HK-2 (cell line): ENCODE data around the gene NME4.
A peak's percentile ranks its signal among the peaks of the same experiment; 100 is the strongest.

ENCODE experiments used
- DNase-seq: peaks from one replicate; pipeline ENCODE4 v3.0.0-alpha.2; 2018; ENCODE audit not compliant: unreplicated experiment

The NME4 gene

DNA sequence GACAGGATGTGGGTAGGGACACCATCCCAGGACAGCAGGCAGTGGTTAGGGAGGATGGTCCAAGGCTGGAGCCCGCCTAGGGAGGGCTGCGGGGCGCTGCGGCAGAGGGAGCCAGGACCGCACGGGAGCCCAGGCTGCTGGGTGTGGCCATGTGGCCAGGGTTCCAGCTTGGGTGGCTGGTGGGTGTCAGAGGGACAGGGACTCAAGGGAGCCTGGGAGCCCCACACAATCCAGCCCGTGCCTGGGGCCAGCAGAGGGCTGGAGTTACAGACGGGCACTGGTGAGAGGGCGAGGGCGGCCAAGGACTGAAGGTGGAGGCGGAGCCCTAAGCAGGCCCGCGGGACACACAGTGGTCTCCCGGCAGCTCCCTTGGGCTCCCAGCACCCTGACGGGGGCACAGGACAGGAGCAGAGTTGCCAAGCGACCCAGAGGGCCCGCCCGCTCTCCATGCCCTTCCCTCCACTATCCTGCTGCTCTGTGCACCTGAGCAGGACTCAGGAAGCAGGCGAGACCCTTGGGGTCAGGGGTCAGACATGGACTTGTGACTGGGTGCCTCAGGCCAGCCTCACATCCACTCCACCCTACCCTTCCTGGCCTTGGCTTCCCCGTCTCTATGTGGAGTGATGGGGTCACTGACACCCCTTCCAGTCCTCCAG lies 33.8 kb upstream of the NME4 start:
- DNase-seq = no peak

DNA sequence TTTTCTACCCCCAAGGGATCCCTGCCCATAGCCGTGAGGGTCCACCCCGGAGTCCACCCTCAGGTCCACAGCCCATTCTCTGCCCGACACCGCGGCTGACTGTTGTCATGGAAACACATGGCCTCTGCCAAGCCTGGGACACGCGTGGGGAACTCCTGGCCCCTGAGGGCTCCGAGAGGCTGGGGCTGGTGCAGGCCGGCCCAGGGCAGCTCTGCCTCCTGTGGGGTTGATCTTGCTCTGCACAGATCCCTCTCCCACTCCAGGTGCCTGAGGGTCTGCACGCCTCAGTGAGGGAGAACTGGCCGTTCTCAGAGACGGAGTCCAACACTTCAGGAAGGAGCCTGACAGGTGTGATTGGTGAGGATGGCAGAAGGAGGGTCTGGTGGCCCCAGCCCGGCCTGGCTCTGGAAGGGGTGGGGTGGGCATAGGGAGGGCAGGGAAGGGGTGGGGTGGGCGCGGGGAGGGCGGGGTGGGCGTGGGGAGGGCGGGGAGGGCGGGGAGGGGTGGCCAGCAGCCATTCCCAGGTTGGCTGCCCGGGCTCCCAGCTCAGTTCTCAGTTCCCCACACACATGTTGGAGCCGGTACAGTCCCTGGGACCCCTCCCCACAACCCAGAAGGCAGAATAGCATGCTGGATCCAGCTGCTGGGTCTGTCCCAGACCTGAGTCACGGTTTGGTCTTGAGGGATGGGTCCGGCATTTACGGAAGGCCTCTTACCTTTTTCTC lies 33.1 kb upstream of the NME4 start:
- no peak for DNase-seq

DNA sequence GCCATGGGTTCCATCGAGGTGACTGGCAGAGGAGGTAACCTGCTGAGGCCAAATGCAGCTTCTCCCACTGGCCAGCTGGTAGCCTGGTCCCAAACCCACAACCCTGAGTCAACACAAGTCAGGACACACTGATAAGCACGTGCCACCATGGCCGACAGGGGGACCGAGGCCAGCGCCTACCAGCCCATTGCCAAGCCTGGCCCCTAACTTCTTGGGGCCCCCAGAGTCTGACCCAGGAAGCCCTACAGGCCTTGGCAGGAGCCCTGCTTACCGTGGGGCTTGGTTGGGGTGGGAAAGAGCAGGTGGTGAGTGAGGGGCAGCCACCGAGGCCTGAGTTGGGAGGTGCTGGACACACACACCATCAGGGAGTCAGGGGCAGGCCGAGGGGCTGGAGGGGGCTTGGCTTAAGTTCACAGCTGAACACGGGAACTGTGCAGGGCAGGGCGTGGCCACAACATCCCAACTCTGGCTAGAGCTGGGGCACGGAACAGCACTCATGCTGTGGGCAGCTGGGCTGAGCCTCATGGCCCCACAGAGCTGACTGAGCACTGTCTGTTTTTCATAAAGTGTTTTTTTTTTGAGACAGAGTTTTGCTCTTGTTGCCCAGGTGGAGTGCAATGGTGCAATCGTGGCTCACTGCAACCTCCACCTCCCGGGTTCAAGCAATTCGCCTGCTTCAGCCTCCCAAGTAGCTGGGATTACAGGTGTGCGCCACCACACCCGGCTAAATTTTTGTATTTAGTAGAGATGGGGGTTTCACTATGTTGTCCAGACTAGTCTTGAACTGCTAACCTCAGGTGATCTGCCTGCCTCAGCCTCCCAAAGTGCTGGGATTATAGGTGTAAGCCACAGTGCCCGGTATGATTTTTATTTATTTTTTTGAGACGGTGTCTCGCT lies 32.2 kb upstream of the NME4 start:
- DNase-seq = no peak

DNA sequence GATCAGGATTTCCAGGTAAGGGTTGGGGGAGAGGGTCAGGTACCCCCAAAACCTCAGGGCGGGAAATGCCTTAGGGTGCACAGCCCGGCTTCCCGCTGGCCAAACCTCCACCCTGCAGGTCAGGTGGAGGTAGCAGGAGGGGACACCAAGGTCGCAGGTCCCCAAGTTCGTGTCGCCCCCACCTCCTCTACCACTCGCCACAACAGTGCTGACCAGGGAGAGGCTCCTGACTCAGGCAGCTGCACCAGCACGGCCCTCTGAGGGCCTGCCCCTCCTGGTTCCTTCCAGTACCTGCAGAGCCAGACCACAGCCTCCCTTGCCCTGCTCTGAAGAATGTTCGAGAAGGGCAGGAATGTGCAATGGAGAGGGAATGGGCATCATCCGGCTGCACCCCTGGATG lies 30.5 kb upstream of the NME4 start:
- no peak for DNase-seq

DNA sequence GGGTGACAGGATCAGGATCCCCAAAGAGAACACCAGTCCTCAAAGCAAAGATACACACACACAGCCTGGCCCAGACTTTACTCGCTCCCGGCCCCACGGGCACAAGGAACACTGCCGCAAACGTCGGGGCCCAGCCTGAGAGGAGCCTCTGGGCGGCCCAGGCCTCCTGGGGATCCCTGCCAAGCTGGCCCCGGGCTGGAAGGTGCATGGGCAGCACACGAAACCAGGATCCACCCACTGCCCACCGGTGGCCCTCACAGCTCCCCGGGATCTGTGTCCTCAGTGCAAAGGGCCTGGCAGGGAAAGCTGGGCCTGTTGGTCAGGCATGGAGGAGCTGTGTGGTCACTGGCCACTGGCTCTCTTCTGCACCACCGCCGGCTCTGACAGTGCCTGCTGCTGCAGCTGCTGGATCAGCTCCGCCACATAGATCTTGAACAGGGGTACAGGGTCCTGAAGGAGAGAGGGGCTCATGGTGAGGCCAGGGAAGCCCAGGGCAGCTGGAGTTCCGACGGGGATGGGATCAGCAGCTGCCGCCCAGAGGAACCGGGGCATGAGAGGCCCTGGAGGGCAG lies 29.6 kb upstream of the NME4 start:
- DNase-seq = no peak

DNA sequence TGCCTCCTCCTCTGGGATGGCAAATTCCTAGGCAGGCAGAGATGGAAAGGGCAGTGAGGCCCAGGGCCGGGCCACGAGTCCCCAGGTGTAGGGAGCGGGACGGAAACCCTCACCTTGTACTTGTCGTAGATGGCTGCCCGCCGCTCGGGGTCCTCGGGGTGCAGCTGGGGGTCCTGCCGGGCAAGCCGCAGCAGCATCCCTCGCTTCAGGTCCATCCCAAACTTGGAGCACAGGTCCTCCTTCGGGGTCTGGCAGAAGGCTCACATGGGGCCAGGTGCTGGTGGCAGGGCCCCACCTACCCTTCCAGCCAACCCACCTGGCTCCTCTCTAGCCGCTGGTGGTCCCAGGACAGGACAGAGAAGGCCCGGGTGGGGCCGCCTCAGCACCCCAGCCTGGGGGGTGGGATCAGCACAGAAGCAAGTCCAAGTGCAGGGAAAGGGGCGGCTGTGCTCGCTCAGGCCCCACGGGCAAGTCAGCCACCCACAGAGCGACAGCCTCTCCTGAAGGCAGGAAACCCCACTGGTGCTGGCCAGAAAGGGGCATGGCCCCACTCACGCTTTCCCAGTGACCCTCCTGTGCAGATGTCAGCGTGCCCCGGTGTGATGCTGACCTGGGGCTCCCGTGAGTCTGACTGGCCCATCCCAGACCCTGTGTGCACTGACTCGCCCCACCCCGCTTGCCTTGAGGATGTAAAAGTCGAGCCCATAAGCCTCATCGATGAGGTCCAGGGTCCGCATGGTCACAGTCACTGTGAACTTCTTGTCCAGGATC lies 28.4 kb upstream of the NME4 start:
- DNase-seq = no peak

DNA sequence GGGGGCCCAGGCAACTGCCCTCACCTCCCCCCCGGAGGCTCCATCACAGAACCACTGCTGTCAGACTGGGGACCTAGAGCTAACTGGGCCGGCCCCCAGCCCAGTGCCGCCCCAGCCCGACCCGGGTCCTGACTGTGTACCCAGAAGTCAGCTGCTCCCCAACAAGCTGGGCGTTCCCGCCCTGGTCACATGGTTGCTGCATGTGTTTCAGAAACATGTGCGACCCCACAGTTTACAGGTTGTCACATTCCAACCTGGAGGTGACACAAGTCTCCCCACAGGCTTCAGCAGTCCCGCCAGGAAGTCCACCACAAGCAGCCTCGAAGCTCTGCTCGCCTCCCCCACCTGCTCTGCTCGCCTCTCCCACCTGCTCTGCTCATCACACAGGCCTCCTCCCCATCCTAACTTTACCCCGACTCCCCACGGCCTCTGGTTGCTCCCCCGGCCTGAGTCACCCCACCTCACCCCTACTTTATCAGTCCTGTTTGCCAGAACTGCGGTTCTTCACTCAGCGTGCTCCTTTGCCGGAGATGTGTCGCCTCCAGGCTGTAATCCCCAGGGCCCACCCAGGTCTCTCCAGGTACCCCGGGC lies 27.6 kb upstream of the NME4 start:
- no peak for DNase-seq

DNA sequence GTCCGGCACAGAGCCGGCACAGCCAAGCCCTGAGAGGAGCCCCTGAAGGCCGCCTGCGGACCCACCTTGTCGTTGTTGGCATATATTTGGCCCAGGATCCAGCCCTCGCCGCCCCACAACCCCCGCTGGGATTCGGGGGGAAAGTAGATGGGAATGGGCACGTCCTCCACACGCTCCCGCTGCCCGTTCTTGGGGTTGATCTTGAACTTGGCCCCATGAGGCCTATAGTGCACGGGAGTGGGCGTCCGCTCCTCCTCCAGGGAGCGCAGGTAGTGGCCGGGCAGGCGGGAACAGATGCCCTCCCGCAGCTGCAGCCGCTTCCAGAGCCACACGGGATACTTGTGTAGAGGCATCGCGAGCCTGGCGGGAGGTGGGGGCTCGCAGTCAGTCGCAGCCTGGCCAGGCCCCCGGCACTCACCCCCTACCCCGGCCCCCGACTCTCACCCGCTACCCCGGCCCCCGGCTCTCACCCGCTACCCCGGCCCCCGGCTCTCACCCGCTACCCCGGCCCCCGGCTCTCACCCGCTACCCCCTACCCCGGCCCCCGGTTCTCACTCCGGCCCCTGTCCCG lies 27.0 kb upstream of the NME4 start:
- no peak for DNase-seq

DNA sequence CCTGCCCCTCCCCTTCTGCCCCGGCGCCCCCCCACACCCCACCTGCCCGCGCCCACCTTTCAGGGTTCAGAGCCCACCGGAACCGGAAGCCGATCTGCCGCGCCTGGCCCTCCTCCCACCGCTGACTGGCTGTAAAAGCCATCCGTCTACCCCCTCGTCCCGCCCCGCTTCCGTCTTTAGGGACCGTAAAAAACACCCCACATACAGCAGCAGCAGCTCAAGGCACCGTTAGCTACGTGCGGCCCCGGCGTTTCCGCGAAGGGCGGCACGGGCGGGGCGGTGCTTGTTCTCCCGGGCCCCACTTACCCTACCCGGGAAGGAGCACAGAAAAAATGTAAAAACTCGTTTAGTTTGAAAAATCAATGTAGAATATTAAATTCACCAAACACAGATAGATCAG lies 26.6 kb upstream of the NME4 start, which contains the start of gene MRPL28:
Gene MRPL28 (minus strand): TSS at position 96 of the 400 bp plus-strand sequence. CDS start 320 bp downstream, outside the sequence.
- peak; percentile 90 for DNase-seq

DNA sequence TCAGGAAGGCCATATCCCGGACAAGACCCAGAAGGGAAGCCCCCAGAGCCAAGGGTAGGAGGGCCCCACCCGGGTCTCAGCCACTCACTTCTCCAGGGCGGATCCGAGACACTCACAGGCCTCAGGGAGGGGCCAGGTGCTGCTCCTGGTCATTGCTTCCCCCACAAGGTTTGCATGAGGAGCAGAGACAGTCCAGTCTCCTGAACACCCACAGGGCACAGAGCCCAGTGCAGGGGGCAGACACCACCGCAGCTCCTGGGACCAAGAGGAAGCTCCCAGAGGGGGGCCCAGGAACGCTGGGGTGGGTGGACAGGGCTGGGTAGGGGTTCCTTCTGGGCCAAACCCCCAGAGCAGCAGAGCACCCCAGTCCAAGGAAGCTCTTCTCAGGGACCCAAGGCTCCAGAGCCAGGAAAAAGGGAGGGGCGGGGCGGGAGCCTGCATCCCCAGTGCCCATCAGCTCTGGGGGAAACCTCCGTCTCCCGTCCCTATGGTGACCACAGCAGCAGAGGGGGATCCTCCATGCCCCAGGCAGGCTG lies 26.0 kb upstream of the NME4 start:
- peak; percentile 29 for DNase-seq

DNA sequence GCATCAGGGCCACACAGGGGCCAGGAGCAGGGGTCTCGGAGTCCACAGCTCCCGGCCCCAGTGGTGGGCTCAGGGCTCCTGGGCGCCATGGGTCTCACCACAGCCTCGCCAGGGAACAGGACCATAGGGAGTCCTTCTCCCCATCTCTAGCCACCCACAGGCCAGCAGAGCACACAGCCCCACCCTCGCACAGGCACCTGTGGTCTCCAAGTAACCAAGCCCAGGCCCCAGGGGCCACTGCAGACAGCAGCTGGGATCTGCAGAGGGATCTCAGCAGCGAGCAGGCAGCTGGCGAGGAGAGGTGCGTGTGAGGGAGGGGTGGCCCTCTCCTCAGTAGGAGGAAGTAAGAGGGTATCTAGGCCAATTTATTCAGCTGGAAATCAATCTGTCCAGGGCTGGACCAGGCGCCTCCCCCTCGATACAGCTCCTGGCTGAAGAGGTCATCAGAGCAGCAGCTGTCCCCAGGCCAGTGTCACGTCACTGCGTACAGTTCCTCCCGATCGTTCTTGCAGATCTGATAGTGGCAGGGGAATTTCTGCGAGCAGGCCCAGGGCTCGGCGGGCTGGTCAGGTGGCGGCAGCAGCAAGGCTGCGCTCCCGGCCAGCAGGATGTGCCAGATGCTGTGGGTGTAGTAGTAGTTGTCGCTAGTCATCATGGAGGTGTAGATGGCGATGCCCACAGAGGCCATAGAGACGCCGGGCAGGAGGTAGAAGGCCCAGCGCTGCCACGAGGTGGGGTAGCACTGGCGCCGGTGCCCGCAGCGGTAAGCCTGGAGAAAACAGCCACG lies 25.3 kb upstream of the NME4 start:
- DNase-seq = no peak

DNA sequence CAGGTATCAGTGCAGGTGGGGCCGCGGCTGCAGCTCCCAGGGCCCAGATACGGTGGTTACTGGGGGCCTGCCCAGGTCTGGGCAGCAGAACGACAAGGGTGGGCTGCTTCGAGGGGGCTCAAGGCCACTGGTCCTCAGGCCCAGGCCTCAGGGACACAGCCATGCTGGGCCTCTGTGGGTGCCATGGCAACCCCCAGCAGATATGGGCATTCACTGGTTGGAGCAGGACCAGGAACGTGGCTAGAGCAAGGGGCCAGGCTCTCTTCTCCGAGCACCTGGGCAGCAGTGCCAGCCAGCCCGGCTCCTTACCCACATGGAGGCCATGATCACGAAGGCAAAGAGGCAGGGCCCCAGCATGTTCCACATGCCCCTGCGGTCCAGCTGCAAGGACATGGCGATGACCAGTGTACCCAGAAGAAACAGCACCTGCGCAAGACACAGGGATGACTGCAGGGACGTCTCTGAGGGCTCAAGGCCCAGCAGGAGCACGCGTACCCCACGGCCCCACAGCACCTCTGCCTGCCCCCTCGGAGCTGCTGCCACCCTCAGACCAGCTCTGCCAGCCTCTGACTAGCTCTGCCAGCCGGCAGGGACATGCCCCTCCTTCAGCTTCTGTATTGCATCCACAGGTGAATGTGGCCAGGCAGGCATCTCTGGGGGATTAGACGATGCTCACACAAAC lies 24.6 kb upstream of the NME4 start:
- DNase-seq = no peak

DNA sequence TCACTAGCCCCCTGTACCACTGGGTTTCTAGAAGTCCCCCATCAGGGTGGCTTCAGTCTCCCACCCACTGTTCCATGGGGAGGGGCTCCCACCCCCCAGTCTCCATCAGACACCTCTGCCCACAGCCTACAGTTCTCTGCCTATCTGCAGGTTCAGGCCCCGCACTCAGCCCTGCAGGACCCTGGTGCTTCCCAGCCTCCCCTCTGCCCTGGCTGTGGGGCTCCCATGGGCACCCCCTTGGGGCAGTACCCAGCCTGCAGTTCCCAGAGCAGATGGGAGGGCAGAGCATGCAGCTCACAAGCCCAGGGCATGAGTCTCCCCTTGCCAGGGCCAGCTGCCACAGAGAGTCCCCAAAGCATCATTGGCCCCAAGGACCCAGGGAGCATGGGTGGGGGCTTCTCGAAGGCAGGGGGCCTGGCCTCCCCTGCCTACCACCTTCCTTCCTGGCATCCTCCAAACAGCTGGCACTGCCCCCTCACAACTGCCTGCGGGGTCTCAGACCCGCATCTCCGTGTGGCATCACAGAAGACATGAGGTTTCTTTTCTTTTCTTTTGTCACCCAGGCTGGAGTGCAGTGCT lies 23.9 kb upstream of the NME4 start:
- no peak for DNase-seq

DNA sequence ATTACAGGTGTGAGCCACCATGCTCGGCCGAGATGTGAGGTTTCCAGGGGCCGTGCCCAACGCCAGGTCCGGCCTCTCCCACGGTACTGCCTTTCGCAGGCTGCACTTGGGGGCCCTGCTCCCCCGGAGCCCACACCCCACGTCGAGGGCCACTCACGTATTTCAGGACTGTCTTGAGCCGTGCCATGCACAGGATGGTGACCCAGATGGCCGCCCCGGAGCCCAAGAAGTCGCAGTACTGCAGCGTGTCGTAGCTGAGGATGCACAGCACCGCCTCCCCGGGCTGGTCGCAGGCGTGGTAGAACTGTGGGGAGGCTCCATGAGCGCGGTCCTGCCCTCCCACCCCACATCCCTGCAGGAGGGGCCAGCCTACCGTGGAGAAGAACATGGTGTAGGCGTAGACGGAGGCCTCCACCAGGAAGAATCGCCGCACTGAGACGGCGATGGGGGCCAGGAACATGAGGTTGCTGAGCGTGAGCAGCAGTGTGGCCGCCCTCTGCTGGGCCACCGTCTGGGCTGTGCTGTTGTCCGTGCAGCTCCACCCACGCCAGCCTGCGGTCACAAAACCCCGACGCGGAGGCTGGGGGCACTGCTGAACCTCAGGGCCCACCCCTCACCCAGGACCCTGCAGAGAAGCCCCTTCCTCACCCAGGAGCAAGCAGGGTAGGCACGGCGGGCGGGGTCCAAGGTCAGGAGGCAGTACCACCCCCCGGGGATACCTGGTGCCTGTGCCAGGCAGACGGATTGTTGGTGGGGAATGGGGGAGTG lies 23.0 kb upstream of the NME4 start:
- DNase-seq = no peak

DNA sequence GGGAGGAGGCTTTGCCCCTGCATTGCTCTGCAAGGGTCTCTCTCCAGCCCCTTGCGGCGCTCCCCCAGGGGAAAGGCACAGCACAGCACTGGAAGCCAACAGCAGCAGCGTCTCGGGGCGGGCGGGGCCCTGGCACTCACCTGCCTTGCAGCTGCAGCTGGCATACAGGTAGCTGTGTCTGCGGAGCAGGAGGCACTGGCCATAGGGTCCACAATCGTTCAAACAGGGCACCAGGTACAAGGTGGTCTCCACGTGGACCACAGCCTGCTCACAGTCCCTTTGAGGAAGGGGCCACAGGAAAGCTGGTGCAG lies 22.4 kb upstream of the NME4 start:
- no peak for DNase-seq

DNA sequence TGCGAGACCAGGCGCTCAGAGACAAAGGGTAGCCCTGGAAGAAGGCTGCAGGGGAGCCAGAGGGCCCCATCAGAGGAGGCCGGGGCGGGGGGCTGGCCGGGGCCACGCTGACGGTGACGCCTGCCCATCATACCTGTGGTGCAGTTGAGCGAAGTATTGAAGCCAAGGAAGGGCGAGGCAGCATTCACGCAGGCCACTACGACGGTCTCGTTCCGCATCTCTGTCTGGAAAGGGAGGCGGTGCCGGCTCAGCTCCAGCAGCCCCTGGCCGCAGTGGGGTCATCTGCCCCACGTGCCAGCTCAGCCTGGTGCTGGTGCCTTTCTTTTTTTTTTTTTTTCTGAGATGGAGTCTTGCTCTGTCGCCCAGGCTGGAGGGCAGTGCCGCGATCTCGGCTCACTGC lies 21.8 kb upstream of the NME4 start:
- no peak for DNase-seq

DNA sequence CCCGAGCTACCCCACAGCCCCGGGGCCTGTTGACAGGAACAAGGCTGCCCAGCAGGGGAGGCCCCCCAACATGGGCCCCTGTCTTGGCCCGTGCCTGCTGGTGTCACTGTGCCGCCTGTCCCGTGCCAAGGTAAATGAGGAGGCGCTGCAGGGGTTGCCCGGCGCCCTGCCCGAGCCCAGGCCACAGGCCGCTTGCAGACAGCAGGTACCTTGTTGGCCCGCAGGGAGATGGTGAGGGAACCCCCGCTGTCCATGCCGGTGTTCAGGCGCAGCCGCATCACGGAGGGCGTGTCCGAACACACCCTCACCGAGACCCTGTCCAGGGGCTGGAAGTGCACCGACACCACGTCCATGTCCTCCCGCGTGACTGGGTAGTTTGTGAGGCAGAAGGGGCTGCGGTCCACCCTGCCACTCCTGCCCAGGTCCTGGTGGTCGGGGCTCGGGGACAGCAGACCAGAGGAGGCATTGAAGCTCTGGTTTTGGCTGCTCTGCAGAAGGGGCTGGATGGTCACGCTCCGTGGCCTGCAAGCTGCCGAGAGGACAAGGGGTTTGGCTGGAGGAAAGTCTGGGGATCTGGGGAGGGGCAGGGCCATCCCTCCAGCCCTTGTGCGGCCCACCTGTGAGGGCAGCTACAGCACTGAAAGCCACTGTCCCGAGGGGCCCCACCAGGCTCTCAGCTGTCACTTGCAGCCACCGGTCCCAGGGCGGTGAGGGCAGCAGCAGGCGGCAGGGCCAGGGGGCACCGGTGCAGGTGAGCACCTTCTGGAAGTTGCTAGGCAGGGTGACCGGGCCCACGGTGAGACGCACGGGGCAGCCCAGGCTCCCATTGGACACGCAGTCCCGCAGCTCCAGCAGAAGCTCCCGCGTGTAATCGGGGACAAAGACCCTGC lies 20.8 kb upstream of the NME4 start:
- DNase-seq = no peak
